Lung (tissue), 12 donors: ENCODE measurements around the gene TRIM60. TPM values are rescaled to one million over a fixed set of nuclear protein-coding genes. Genes with fewer than 3 reads are reported as not detected.

Experiments
- ATAC-seq: fragments of 200-7000 bp; cut with Tn5 transposase; one replicate; pipeline ENCODE4 v1.9.1; 2020; ENCODE audit warnings: moderate number of reproducible peaks; ENCODE audit not compliant: insufficient read depth, low FRiP score
- DNase-seq, 3 donors: peaks; one replicate each; pipeline ENCODE4 v3.0.0-alpha.2; 2013 to 2017
- H3K27ac ChIP-seq, 2 donors: one replicate each; pipeline ENCODE4 v1.5.1; 2013; ENCODE audit warnings: mild to moderate bottlenecking in 2 of 2, moderate library complexity in 2 of 2, control low read depth in 1 of 2, inconsistent platforms in 1 of 2, low read depth in 1 of 2, low read length in 1 of 2
- H3K27me3 ChIP-seq, 3 donors: one replicate each; pipeline ENCODE4 v1.5.1; 2013; ENCODE audit warnings: low read length in 2 of 3; ENCODE audit not compliant: control insufficient read depth in 3 of 3, insufficient read depth in 3 of 3
- H3K36me3 ChIP-seq, 4 donors: one replicate each; pipeline ENCODE4 v1.5.1; 2013; ENCODE audit warnings: low read length in 4 of 4, mild to moderate bottlenecking in 1 of 4, moderate library complexity in 1 of 4; ENCODE audit not compliant: control insufficient read depth in 4 of 4, insufficient read depth in 4 of 4
- H3K4me1 ChIP-seq, 5 donors: one replicate each; pipeline ENCODE4 v1.5.1; 2013; ENCODE audit warnings: low read length in 5 of 5, mild to moderate bottlenecking in 2 of 5, moderate library complexity in 1 of 5; ENCODE audit not compliant: control insufficient read depth in 5 of 5, insufficient read depth in 5 of 5
- H3K4me3 ChIP-seq: one replicate; pipeline ENCODE4 v1.5.1; 2013; ENCODE audit warnings: mild to moderate bottlenecking, control low read depth, moderate library complexity
- H3K9ac ChIP-seq, 2 donors: one replicate each; pipeline ENCODE4 v1.5.1; 2013; ENCODE audit warnings: low read length in 2 of 2, control low read depth in 1 of 2; ENCODE audit not compliant: insufficient read depth in 1 of 2
- H3K9me3 ChIP-seq, 4 donors: one replicate each; pipeline ENCODE4 v1.5.1; 2013; ENCODE audit warnings: low read length in 3 of 4, mild to moderate bottlenecking in 1 of 4, moderate library complexity in 1 of 4; ENCODE audit not compliant: control insufficient read depth in 4 of 4, insufficient read depth in 3 of 4
- CTCF ChIP-seq: IDR thresholded peaks from 2 replicates; pipeline ENCODE4 v1.5.1; 2012; ENCODE audit warnings: mild to moderate bottlenecking; ENCODE audit errors: control extremely low read depth, extremely low read depth
- WGBS, 2 donors: extraction: QIAGEN DNeasy Blood & Tissue Kit; methylation state at CpG; one replicate each; pipeline ENCODE4 v1.1.7; 2013; 5-methylcytosine and 5-hydroxymethylcytosine counted together
- polyA plus RNA-seq, 2 donors: library from polyadenylated mRNA; stranded (reverse); fragments of 200-250 nt; gene quantifications; one replicate each; pipeline ENCODE4 v1.2.1, GENCODE V29; 2013
- total RNA-seq, 2 donors: library from RNA; depleted of rRNA in 1 of 2; stranded (reverse); fragments of >200 nt in 1 of 2; gene quantifications; one replicate each; pipeline ENCODE4 v1.2.1, GENCODE V29; 2014 to 2021
- donor health status: control.
- donor health status: control.
- donor health status: Bipolar disorder and iron deficiency.
- donor health status: healthy.
- donor health status: DM: yes; HTN: yes; CAD: no.

The TRIM60 gene
- total and polyA plus RNA-seq, 4 donors, result not detected

- no peaks in the 10 kb centered on the region for H3K27me3 ChIP-seq
Measured at GRCh38 chr4:165005352-165005925, 26.4 kb upstream of the TRIM60 start.

GRCh38 chr4:165006456-165006855, 25.3 kb upstream of the TRIM60 start:
- H3K27ac ChIP-seq, result no peak overlapping the region
- H3K27me3 ChIP-seq, result no peaks in the 10 kb centered on the region
- no peak for DNase-seq
- H3K9ac ChIP-seq, result no peak overlapping the region
- no peak for ATAC-seq
- H3K9me3 ChIP-seq, result no peaks in the 10 kb centered on the region
- H3K36me3 ChIP-seq, result no peaks in the 10 kb centered on the region
- no peak for TF ChIP-seq CTCF
- 82 to 90% methylated on average over 9 of the region's 9 CpGs for WGBS, 2 donors
- no peaks in the 10 kb centered on the region for H3K4me1 ChIP-seq
- no peak overlapping the region for H3K4me3 ChIP-seq

More at GRCh38 chr4:165005352-165005925, 26.4 kb upstream of the TRIM60 start:
- TF ChIP-seq CTCF, result no peak
- H3K4me3 ChIP-seq, result no peak overlapping the region
- H3K9ac ChIP-seq, result no peak overlapping the region
- DNase-seq (no peak), ATAC-seq (no peak)
- no peaks in the 10 kb centered on the region for H3K36me3 ChIP-seq
- H3K9me3 ChIP-seq, result no peaks in the 10 kb centered on the region
- no peaks in the 10 kb centered on the region for H3K4me1 ChIP-seq
- H3K27ac ChIP-seq, result no peak overlapping the region
- 69 to 80% methylated on average over 6 of the region's 6 CpGs for WGBS, 2 donors

GRCh38 chr4:165006886-165007285, 24.9 kb upstream of the TRIM60 start:
- Histone ChIP-seq H3K4me3 (no peak overlapping the region), H3K4me1 (no peaks in the 10 kb centered on the region), H3K9ac (no peak overlapping the region), H3K27ac (no peak overlapping the region), H3K27me3 (no peaks in the 10 kb centered on the region), H3K9me3 (no peaks in the 10 kb centered on the region), H3K36me3 (no peaks in the 10 kb centered on the region)
- WGBS, 2 donors, result 78 to 88% methylated on average over 5 of the region's 5 CpGs
- ATAC-seq (no peak), DNase-seq (no peak)
- no peak for TF ChIP-seq CTCF
